Mesenchymal stem cell (in vitro differentiated cells and primary cell): ENCODE data around the gene SENP7. TPM values are rescaled to one million over a fixed set of nuclear protein-coding genes. Genes with fewer than 3 reads are reported as not detected.
A peak's percentile ranks its signal among the peaks of the same experiment; 100 is the strongest.

Source experiments
- DNase-seq: peaks from one replicate; pipeline ENCODE4 v3.0.0-alpha.2; 2013
- H2AFZ ChIP-seq: one replicate; pipeline ENCODE4 v1.6.1; 2013; ENCODE audit warnings: low read depth, mild to moderate bottlenecking, control low read depth, inconsistent platforms, low read length, moderate library complexity
- H2AK5ac ChIP-seq: 2 replicates; pipeline ENCODE4 v1.6.1; 2013; ENCODE audit warnings: low read length, moderate library complexity, mild to moderate bottlenecking, inconsistent platforms; ENCODE audit not compliant: severe bottlenecking
- H2BK120ac ChIP-seq: one replicate; pipeline ENCODE4 v1.6.1; 2013; ENCODE audit warnings: low read depth, mild to moderate bottlenecking, inconsistent platforms, low read length, moderate library complexity
- H2BK12ac ChIP-seq, 2 experiments: one replicate each; pipeline ENCODE4 v1.6.1; 2013; ENCODE audit warnings: inconsistent platforms in 2 of 2, low read length in 2 of 2, mild to moderate bottlenecking in 2 of 2, moderate library complexity in 2 of 2, control low read depth in 1 of 2
- H2BK15ac ChIP-seq: one replicate; pipeline ENCODE4 v1.6.1; 2013; ENCODE audit warnings: mild to moderate bottlenecking, low read depth, inconsistent platforms; ENCODE audit not compliant: poor library complexity, severe bottlenecking
- H2BK5ac ChIP-seq: 2 replicates; pipeline ENCODE4 v1.6.1; 2013; ENCODE audit warnings: low read depth, mild to moderate bottlenecking, low read length, control low read depth, inconsistent platforms; ENCODE audit not compliant: poor library complexity, severe bottlenecking
- H3K14ac ChIP-seq, 2 experiments: one replicate each; pipeline ENCODE4 v1.6.1; 2013; ENCODE audit warnings: inconsistent platforms in 2 of 2, low read length in 2 of 2, control low read depth in 1 of 2, mild to moderate bottlenecking in 1 of 2, moderate library complexity in 1 of 2
- H3K18ac ChIP-seq, 2 experiments: one replicate each; pipeline ENCODE4 v1.6.1; 2013; ENCODE audit warnings: inconsistent platforms in 2 of 2, low read length in 2 of 2, control low read depth in 1 of 2, low read depth in 1 of 2, mild to moderate bottlenecking in 1 of 2
- H3K23ac ChIP-seq, 2 experiments: one replicate each; pipeline ENCODE4 v1.6.1; 2013; ENCODE audit warnings: inconsistent platforms in 2 of 2, low read length in 2 of 2, mild to moderate bottlenecking in 2 of 2, moderate library complexity in 2 of 2, control low read depth in 1 of 2
- H3K27ac ChIP-seq: 2 replicates; pipeline ENCODE4 v1.5.1; 2013; ENCODE audit warnings: mild to moderate bottlenecking, moderate library complexity, low read length, control low read depth, inconsistent platforms; ENCODE audit not compliant: poor library complexity, severe bottlenecking
- H3K27me3 ChIP-seq, 2 experiments: 2 replicates each; pipeline versions ENCODE4 v1.6.1 to v1.7.0; 2013; ENCODE audit warnings: low read length in 2 of 2, mild to moderate bottlenecking in 2 of 2, moderate library complexity in 2 of 2, control low read depth in 1 of 2, inconsistent platforms in 1 of 2; ENCODE audit not compliant: control insufficient read depth in 1 of 2, insufficient read depth in 1 of 2
- H3K36me3 ChIP-seq, 2 experiments: 2 replicates each; pipeline versions ENCODE4 v1.6.1 to v1.7.0; 2013; ENCODE audit warnings: low read length in 2 of 2, control low read depth in 1 of 2, inconsistent platforms in 1 of 2, low read depth in 1 of 2, mild to moderate bottlenecking in 1 of 2; ENCODE audit not compliant: insufficient read depth in 2 of 2, control insufficient read depth in 1 of 2
- H3K4ac ChIP-seq, 2 experiments: one replicate each; pipeline ENCODE4 v1.6.1; 2013; ENCODE audit warnings: inconsistent platforms in 2 of 2, low read length in 2 of 2, mild to moderate bottlenecking in 2 of 2, moderate library complexity in 2 of 2, control low read depth in 1 of 2, low read depth in 1 of 2
- H3K4me1 ChIP-seq: 2 replicates; pipeline ENCODE4 v1.6.1; 2013; ENCODE audit warnings: low read depth, low read length, control low read depth; ENCODE audit not compliant: control insufficient read depth, insufficient read depth
- H3K4me2 ChIP-seq: 2 replicates; pipeline ENCODE4 v1.6.1; 2013; ENCODE audit warnings: low read length, mild to moderate bottlenecking, inconsistent platforms; ENCODE audit not compliant: poor library complexity, severe bottlenecking
- H3K4me3 ChIP-seq, 2 experiments: 2 replicates each; pipeline versions ENCODE4 v1.5.1 to v1.7.0; 2013; ENCODE audit warnings: low read length in 2 of 2, mild to moderate bottlenecking in 2 of 2, control low read depth in 1 of 2, low read depth in 1 of 2; ENCODE audit not compliant: insufficient read depth in 1 of 2
- H3K79me1 ChIP-seq: replicated peaks from 2 replicates; pipeline ENCODE4 v1.6.1; 2013; ENCODE audit warnings: mild to moderate bottlenecking, control low read depth, low read length, inconsistent platforms; ENCODE audit not compliant: poor library complexity, severe bottlenecking
- H3K9ac ChIP-seq: 2 replicates; pipeline ENCODE4 v1.7.0; 2013; ENCODE audit warnings: mild to moderate bottlenecking, low read length, moderate library complexity
- H3K9me3 ChIP-seq: 2 replicates; pipeline ENCODE4 v1.7.0; 2013; ENCODE audit warnings: mild to moderate bottlenecking, low read length; ENCODE audit not compliant: control insufficient read depth
- H4K8ac ChIP-seq: one replicate; pipeline ENCODE4 v1.6.1; 2013; ENCODE audit warnings: inconsistent platforms, mild to moderate bottlenecking, low read length, moderate library complexity
- H4K91ac ChIP-seq: one replicate; pipeline ENCODE4 v1.6.1; 2013; ENCODE audit warnings: mild to moderate bottlenecking, low read length, inconsistent platforms
- WGBS: methylation state at CpG from one replicate; pipeline ENCODE4 v1.1.7; 2013; ENCODE audit warnings: mixed read lengths; 5-methylcytosine and 5-hydroxymethylcytosine counted together
- polyA plus RNA-seq, 2 experiments: library from polyadenylated mRNA; stranded (reverse); fragments of 200-250 nt; gene quantifications; one replicate each; pipeline ENCODE4 v1.2.3, GENCODE V29; 2013

The SENP7 gene, protein sequence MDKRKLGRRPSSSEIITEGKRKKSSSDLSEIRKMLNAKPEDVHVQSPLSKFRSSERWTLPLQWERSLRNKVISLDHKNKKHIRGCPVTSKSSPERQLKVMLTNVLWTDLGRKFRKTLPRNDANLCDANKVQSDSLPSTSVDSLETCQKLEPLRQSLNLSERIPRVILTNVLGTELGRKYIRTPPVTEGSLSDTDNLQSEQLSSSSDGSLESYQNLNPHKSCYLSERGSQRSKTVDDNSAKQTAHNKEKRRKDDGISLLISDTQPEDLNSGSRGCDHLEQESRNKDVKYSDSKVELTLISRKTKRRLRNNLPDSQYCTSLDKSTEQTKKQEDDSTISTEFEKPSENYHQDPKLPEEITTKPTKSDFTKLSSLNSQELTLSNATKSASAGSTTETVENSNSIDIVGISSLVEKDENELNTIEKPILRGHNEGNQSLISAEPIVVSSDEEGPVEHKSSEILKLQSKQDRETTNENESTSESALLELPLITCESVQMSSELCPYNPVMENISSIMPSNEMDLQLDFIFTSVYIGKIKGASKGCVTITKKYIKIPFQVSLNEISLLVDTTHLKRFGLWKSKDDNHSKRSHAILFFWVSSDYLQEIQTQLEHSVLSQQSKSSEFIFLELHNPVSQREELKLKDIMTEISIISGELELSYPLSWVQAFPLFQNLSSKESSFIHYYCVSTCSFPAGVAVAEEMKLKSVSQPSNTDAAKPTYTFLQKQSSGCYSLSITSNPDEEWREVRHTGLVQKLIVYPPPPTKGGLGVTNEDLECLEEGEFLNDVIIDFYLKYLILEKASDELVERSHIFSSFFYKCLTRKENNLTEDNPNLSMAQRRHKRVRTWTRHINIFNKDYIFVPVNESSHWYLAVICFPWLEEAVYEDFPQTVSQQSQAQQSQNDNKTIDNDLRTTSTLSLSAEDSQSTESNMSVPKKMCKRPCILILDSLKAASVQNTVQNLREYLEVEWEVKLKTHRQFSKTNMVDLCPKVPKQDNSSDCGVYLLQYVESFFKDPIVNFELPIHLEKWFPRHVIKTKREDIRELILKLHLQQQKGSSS
- polyA plus RNA-seq (2013, experiment 1 of 2) = 7.4 TPM
- polyA plus RNA-seq (2013, experiment 2 of 2) = 7.3 TPM

DNA sequence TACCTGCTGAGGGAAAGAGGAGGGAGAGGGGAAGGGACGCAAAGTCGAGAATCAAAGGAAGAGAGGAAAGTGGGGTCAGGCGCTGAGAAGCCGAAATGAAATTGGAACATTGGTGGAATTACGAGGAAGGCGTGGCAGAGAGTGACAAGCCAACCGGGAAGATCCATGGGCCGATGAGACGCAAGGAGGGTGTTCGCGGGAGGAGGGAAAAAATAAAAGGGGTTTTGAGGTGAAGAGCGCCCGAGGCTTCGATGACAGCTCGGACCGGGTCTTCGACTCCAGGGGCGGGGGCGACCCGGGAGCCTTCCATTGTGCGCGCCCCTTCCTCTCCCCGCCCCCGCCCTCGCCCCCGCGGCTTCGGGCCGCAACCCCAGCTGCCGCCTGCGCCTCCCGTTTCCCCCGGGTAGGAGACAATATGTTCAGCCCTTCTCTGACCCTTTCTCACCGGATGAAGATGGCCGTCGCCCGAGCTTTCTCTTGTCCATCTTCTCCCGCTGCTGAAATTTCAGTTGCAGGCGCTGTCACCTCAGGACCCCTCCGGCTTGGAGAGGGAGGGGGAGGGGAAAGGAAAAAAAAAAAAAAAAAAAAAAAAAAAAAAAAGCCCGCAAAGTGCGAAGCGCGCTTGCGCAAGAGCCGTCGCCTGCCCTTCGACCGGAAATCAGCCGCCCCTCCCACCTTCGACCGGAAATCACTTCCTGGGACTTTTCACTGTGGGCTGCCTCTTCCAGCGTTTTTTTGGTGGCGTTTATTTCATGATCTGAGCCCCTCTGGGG, at the start of gene SENP7:
SENP7 (minus strand) TSS at position 567 of the 773 bp plus-strand sequence; CDS start at position 485, 82 bp downstream.
- peak within 1 kb of the TSS; percentile 72 for H3K27ac ChIP-seq
- H3K4ac ChIP-seq = peak within 1 kb of the TSS; percentile 20 to 49
- H3K4me1 ChIP-seq = no peaks in the 10 kb centered on the region
- H3K14ac ChIP-seq = no peak within 1 kb of the TSS
- H3K23ac ChIP-seq = no peak within 1 kb of the TSS
- peak within 1 kb of the TSS; percentile 83 for H2BK5ac ChIP-seq
- peak within 1 kb of the TSS; percentile 67 for H4K8ac ChIP-seq
- peaks cover 0 to under 1% of the 10 kb centered on the region in 2 experiments for H3K27me3 ChIP-seq
- peak within 1 kb of the TSS; percentile 63 for H3K4me2 ChIP-seq
- H2AK5ac ChIP-seq = no peak within 1 kb of the TSS
- H3K36me3 ChIP-seq = no peaks in the 10 kb centered on the region
- peak; percentile 85 for DNase-seq
- under 1% methylated on average over 50 of the region's 54 CpGs for WGBS
- peaks cover 3% of the 10 kb centered on the region for H3K79me1 ChIP-seq
- peak within 1 kb of the TSS; percentile 82 to 89 for H3K4me3 ChIP-seq
- peak within 1 kb of the TSS; percentile 97 for H3K9ac ChIP-seq
- peak within 1 kb of the TSS; percentile 91 for H2BK120ac ChIP-seq
- H4K91ac ChIP-seq = peak within 1 kb of the TSS; percentile 91
- peak within 1 kb of the TSS; percentile 15 to 79 for H2BK12ac ChIP-seq
- no peaks in the 10 kb centered on the region for H3K9me3 ChIP-seq
- peak within 1 kb of the TSS; percentile 44 for H2BK15ac ChIP-seq
- peak within 1 kb of the TSS; percentile 11 for H2AFZ ChIP-seq
- H3K18ac ChIP-seq = peak within 1 kb of the TSS; percentile 71 to 86

DNA sequence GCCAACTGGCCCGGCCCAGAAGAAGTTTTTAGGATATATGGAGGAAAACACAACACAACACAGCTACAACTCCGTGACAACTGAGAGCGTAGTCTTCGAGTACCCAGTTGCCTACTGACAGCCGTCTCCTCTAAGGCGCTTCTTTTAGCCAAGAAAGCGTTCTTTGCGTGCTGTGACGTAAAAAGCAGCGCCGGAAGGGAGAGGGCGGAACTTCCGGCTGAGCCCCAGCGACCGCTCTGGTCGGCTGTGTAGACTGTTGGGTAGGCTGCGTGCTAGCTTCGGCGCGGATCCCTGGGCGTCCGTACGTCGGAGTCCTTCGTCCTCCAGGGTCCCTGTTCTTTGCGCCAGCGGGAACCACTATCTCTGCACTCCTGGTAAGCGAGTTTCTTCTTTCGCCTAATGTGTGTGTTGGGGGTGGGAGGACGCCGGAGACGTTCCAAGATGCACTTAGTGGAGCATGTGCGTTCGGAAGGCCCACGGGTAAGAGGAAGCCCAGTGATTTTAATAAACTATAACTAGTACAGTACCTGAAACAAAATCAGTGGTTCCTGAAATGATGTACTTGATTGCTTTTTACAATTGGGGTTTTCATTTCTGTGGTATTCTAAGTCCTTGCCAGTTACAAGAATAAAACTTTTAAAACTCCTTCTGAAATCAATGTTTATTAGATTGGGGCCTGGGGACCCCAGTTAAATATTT, 48.8 kb upstream of the SENP7 start, which contains the start of gene TRMT10C:
TRMT10C (plus strand) TSS at position 239 of the 699 bp plus-strand sequence. CDS start 2,914 bp downstream, outside the sequence.
- peaks cover 6% of the 10 kb centered on the region for H3K79me1 ChIP-seq
- peak within 1 kb of the TSS; percentile 70 for H3K4me2 ChIP-seq
- H3K9ac ChIP-seq = peak within 1 kb of the TSS; percentile 90
- H4K91ac ChIP-seq = peak within 1 kb of the TSS; percentile 61
- peak within 1 kb of the TSS; percentile 81 to 82 for H3K4me3 ChIP-seq
- H3K23ac ChIP-seq = no peak within 1 kb of the TSS
- peak; percentile 95 for DNase-seq
- WGBS = 3% methylated on average over 18 of the region's 35 CpGs
- no peaks in the 10 kb centered on the region for H3K9me3 ChIP-seq
- H2BK120ac ChIP-seq = peak within 1 kb of the TSS; percentile 73
- peaks cover 1 to 22% of the 10 kb centered on the region in 2 experiments for H3K36me3 ChIP-seq
- H3K27me3 ChIP-seq = peaks cover under 1 to 8% of the 10 kb centered on the region in 2 experiments
- H3K4ac ChIP-seq = peak within 1 kb of the TSS; percentile 71 to 75
- peak within 1 kb of the TSS; percentile 11 for H2BK5ac ChIP-seq
- peaks cover 2% of the 10 kb centered on the region for H3K4me1 ChIP-seq
- H3K14ac ChIP-seq = peak within 1 kb of the TSS in 1 of 2 experiments; percentile 53
- peak within 1 kb of the TSS; percentile 97 for H4K8ac ChIP-seq
- H2BK12ac ChIP-seq = no peak within 1 kb of the TSS
- H3K27ac ChIP-seq = peak within 1 kb of the TSS; percentile 75
- no peak within 1 kb of the TSS for H2AK5ac ChIP-seq
- H3K18ac ChIP-seq = peak within 1 kb of the TSS; percentile 67 to 83
- H2AFZ ChIP-seq = peak within 1 kb of the TSS; percentile 72
- no peak within 1 kb of the TSS for H2BK15ac ChIP-seq

DNA sequence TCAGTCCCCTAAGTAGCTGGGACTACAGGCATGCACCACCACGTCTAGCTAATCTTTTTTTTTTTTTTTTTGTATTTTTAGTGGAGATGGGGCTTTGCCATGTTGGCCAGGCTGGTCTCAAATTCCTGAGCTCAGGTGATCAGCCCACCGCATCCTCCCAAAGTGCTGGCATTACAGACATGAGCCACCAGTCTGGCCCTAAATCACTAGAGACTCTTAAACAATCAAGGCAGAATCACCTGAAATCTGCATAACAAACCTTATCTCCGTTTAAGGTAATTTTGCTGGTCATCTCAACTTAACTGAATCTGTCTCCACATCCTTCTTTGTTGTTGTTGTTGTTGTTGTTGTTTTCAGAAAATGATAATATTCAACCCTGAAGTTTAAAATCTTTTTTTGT, 43.1 kb upstream of the SENP7 start:
- Histone ChIP-seq H3K9ac (no peak overlapping the region), H2AK5ac (no peak overlapping the region), H2BK12ac (no peak overlapping the region), H3K9me3 (no peaks in the 10 kb centered on the region), H3K27ac (no peak overlapping the region), H3K4me3 (no peak overlapping the region), H3K18ac (no peak overlapping the region), H4K8ac (no peak overlapping the region), H2BK15ac (no peak overlapping the region), H3K4me2 (no peak overlapping the region), H3K4me1 (no peaks in the 10 kb centered on the region), H3K36me3 (no peaks in the 10 kb centered on the region), H3K14ac (no peak overlapping the region), H3K23ac (no peak overlapping the region), H3K79me1 (no peaks in the 10 kb centered on the region), H3K27me3 (peaks cover 9 to 20% of the 10 kb centered on the region in 2 experiments), H2BK120ac (no peak overlapping the region), H2AFZ (no peak overlapping the region), H4K91ac (no peak overlapping the region), H3K4ac (no peak overlapping the region), H2BK5ac (no peak overlapping the region)
- DNase-seq = no peak
- 85% methylated on average over 1 of the region's 3 CpGs for WGBS
